ELR (cell line): ENCODE measurements around the gene C10orf67.
"Not testable (repeated sequence)": the region's sequence is repeated elsewhere in the genome, so short reads cannot be mapped to it uniquely, and the experiment has no call there.

Experiments
- DNase-seq: peaks from one replicate; pipeline ENCODE4 v3.0.0-alpha.2; 2015; ENCODE audit warnings: low read depth

C10orf67 gene

DNA sequence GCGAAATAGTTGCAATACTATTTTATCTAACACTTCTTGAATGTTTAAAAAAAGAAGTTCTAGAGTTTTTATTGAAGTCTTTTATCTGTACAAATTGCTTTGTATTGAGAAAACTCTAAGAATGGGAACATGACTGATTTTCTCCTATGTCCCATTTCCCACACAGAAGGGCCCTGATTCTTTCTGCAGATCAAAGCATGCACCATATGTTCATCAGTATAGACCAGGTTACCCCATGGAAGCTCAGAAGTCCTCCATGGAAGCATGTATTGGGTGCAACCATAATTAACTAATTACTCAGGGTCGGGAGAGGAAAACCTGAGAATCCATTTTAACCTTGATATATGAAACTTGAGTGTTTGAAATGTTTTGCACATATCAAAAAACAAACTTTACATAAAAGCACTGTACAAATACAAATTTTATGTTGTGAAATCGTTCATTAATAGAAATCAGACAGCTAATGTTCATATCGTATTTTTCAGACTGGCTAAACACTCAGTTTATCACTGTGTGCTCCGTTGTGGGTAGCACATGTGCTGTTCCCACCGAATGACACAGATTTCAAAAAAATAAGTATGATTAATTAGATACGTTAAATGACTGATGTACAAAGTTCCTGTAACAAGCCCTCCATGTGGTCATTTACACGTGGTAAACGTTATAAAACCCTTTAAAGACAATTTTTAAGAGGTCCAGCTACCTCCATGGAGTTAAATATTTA lies 81.0 kb downstream of the C10orf67 start:
- no peak for DNase-seq

DNA sequence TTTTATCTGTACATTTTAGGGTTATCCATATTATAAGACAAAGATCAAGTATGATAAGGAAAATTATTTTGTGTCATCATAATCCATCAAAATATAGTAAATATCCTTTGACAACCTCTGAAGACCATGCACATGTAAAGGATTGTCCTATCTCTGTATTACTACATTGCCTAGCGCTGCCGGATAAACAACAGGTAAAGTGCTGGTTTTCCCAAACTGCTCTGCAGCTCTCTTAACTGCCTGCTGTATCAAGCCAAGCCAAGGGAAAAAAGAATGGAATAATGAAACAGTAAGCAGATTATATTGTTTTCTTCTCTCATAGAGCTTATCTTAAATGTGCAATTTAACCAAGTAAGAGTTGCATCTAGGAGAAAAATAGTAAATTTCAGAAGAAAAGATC lies 81.7 kb downstream of the C10orf67 start:
- no peak for DNase-seq

DNA sequence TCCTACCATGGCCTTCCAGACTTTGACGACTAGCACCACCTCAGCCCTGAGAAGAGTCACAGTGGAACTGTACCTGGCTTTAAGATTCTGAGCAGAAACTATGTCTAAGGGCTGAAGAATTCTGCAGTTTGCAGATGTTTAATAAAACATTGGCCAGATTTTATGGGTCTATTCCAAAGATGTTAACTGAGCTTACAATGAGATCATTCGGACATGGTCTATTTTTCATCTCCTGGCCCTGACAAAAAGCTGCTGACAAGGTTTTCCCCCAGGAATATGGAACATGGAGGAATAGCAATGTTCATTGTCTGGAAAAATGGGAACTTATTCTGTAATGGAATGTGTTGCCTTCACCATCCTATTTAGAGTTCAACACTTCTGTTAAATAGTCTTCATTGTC lies 86.1 kb downstream of the C10orf67 start:
- DNase-seq: no peak

DNA sequence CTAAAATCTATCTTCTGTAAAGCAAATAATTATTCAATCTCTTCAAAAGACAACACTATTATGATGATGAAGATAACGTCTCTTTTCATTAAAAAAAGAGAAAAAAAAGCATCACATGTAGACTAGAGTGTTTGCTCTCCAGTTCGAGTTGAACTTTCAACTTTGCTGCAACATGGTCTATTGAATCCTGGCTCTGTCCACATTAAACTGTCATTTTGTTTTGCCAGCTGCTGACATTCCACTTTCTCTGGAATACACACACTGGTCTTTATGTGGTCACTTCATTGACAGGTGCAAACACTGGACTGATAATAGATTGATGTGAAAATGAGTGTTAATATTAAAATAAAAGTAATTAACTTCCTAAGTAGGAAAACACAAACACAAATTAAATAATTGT lies 90.8 kb downstream of the C10orf67 start:
- DNase-seq: no peak

DNA sequence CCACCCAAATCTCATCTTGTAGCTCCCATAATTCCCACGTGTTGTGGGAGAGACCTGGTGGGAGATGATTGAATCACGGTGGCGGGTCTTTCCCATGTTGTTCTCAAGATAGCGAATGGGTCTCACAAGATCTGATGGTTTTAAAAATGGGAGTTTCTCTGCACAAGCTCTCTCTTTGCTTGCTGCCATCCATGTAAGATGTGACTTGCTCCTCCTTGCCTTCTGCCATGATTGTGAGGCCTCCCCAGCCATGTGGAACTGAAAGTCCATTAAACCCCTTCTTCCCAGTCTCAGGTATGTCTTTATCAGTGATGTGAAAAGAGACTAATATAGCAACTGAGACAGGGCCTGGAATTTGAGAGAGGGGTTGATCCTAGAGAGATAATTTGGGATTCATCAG lies 91.7 kb downstream of the C10orf67 start:
- not testable (repeated sequence) for DNase-seq

DNA sequence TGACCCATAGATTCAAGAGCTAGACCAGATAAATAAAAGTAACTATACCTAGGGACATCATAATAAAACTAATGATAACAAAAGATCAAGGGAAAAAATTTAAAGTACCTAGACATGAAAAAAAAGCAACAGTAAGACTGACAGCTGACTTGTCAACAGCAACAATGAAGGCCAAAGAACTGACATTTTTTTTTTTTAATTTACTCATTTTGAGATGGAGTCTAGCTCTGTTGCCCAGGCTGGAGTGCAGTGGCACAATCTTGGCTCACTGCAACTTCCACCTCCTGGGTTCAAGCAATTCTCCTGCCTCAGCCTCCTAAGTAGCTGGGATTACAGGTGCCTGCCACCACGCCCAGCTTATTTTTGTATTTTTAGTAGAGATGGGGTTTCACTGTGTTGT lies 102.8 kb downstream of the C10orf67 start:
- not testable (repeated sequence) for DNase-seq

DNA sequence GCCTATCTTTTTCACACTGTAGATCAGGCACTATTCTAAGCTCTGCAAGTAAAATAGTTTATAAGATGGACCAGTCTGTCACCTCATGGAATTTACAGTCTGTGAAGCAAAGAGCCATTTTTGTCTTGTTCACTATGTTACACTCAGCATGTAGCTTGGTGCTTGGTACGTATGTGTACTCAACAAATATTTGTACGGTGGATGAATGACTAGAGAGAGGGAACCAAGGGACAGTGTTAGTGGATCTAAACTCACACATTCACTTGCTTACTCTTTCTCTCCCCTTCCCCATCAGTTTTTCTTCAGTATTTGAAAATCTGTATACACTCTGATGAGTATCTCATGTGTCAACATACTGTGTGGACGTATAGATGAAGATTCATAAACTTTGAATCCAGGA lies 106.6 kb downstream of the C10orf67 start:
- no peak for DNase-seq

DNA sequence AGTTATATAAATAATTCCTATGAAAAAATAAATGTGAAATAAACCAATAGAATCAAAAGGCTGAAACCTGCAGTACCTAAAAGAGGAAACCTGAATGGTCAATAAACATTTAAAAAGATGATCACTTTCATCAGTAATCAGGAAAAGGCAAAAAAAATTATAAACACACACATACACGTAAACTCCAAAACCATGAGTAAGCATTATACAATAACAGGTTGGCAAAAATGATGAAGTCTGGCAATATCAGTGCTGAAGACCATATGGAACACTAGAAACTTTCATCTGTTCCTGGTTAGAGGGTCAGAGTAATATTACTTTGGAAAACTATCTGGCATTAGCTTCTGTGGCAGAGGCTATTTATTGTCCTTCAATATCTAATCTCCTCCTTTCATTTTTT lies 114.0 kb downstream of the C10orf67 start:
- no peak for DNase-seq

DNA sequence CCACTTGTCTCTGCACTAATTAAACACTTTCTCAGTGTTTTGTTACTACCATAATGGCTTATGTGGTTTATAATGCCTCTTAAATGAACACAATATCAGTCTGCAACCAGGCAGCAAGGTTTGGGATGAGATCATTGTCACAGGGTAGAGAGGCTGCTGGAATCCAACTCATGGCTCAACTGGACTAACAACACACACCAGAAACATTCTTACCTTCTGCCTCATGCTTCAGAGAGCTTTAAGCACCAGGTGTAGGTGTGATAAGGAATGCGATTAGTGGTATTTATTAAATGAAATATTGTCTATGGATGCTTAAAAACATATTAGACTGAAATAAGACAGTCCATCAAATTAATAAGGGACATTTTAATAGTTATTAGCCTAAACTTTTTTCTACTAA lies 127.1 kb downstream of the C10orf67 start:
- no peak for DNase-seq

DNA sequence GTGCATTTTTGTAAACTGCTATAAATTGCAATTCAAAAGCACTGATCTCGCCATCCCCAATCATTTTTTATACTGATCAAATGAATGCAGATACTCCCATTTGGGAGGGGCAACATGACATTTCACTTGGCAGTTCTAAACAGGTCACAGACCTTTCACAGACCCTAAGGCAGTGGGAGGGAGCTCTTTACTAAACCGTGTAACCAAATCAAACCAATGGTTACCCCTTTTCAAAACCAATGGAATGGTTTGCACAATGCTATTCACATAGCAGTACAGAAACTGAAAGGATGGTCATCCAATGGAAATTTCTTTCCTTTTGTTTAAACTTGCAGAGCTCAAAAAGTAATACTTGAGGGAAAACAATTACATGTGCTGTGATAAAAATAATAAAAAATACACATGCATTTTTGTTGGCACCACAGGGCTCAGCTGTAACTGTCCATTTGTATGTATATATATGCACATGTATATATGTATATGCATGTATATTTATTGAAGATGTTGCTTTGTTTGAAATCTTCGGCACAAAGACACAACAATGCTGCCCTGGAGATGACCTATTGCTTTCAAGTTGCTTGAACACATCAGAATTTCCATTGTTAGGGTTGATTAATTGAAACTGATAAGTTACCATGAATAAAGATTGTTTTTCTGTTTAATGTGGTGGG lies 138.5 kb downstream of the C10orf67 start:
- no peak for DNase-seq

DNA sequence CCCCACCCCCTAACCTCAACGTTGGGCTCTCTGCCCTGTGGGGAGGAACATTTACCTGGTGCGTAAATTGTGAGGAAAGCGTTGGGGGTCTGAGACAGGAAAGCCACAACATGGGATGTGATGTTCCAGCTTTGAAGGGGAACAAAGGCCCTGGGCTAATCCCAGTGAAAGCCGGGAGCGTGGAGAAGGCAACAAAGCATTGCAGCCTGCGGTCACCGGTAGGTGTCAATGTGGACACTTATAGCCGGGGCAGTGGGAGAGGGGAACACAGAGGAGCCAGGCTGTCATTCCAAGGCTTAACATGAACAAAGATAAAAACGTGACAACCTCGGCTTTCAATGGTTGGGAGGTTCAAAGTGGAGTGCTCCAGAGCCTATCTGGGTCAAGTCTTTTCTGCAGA lies 139.8 kb downstream of the C10orf67 start:
- DNase-seq: no peak

DNA sequence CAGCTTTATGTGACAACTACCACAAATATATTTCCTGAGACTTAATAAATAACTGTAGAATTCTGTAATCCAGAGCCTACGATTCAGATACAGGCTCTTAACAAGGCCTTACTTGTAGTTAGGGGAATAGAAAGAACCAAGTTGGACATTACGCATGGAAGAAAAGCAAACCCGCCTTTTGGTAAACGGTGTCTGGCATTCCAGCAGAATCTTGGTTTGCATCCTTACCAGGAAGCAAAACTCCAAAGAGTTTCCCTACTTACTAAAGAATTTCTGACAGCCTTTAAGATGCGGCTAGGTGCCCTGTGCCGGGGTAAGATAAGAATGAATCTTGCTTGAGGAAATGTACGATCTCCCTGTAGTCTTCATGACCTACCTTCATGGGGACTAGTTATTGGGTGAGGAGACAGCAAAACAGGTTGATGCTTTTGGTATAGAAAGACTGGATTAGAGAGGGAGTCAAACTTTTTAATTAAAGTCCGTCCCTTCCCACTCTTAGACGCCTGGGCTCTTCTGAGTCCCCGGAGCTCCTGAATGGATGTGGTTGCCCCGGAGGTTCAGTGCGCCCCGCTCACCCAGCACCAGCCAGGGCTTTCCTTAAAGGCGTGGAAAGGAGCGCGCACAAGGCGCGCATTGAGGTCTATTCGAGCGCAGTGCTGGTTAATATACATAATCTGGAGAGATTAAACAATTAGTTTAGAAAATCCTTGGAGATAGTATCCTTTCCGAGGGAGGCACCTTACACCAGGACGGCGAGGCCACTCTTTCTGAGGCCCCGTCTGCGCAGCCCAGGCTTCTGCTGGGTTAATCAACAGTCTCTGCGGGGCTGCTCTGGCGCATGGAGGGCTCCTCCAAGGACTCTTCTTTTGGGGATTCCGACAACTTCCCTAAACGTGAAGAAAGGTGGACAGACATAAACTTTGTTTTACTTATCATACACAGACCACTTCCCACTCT lies 140.9 kb downstream of the C10orf67 start:
- DNase-seq: no peak

DNA sequence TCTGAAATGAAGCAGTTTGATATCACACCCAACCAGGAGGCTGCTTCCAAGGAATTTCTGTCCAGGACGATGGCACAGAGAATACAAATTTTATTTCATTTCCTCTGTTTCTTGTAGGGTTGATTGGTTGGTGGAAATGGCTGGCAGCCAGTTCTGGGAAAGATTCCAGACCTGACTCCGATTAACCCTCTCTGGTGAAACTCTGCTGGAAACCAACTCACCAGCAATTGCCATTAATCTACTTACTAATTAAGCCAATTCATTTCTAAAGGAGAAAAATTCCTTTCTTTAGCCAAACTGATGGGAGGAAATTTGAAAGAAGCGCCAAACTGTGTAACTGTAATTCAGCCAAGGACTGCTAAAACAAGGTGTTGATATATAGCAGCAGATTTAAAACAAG lies 141.8 kb downstream of the C10orf67 start:
- DNase-seq: no peak

DNA sequence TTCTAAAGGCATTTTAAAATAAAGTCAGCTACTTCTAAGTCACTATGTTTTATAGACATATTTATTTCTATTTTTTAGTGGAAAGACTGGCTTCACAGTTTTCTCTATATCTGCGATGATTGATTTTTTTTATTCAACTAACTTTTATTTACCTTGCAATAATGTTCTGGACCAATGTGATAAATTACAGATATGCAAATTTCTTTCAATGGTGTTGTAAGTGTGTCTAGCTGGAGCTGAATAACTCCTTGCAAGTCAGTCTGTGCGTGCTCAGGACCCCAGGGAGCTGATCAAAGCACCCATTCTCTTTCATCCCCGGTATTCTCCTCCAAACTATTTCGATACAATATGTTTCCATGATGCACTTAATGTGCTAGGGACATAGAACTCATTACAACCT lies 142.8 kb downstream of the C10orf67 start:
- no peak for DNase-seq

DNA sequence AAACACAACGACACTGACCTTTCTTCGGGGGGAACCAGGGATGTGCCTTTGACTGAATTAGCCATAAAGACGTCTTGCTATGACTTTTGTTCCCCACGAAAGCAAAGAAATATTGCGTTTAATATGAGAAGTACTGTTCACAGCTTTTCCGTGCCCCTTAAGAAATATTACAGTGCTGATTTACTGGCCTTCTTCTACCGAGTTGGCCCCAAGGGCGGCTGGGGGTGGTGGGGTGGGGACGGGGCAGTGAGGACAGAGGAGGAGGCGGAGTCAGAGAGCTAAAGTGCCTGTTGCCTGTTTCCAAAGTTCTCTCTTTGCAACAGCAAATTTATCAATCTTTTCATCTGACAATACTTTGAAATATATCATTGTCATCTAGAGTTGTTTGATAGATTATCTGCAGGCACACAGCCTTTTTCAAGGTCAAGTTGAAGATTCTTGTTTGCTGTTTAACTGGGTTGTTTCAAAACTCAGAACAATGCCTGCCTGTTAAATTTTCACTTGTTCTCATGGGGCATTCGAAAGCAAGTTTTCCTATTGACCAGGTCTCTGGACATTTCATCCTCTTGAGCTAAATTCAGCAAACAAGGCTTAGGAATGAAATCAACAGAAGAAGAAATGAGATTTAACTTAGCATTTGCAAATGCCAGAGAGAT lies 143.5 kb downstream of the C10orf67 start:
- no peak for DNase-seq

DNA sequence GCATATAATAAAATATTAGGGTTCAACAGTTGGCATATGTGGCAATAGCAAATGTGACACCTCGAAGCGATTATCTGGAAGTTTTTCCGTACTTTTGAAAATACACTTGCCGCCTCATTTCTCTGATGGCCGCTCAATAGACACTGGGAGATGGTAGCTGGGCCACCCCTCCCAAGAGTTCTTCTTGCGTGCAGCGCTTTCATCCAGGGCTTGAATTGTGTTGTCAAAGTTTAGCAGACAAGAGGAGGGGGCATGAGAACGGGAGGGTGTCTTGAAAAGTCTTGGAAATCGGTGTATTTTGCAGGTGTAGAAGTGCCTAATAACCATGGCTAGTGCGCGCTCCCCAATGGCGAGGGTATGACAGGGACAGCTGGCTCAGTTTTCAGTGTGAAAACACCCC lies 144.0 kb downstream of the C10orf67 start:
- no peak for DNase-seq

DNA sequence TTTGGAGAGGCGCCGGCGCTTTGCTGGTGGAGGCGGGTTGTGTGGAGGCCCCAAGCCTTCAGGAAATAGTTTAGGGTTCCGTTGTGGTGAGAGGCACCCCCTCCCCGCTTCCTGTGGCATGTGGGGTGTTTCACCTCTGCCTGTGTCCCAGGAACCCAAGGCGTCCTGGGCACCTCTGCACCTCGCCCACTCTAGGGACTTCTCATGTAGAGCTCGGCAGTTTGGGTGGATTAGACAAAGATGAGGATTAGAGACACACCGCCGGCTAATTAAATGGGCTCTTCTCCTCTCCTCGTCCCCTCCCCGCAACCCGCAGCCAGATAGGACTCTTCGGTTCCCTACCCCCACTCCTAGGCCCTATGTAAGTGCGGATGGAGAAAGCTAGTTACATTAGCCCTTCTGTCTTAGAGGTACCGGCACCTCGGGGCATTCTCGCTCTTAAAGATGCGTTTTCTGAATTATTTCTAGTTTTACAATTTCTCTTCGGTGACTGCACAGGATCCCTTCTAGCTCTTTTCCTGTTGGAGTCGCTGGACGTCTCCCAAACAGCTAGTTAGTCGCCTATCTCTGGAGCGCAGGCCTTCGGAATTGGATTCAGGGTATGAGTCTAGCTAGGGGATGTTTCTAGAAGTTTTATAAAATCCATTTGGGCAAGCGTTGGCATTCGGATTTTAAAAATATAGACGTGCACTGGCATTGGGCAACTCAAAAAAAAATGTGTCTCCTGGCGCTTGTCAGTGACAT lies 144.7 kb downstream of the C10orf67 start:
- DNase-seq: no peak

DNA sequence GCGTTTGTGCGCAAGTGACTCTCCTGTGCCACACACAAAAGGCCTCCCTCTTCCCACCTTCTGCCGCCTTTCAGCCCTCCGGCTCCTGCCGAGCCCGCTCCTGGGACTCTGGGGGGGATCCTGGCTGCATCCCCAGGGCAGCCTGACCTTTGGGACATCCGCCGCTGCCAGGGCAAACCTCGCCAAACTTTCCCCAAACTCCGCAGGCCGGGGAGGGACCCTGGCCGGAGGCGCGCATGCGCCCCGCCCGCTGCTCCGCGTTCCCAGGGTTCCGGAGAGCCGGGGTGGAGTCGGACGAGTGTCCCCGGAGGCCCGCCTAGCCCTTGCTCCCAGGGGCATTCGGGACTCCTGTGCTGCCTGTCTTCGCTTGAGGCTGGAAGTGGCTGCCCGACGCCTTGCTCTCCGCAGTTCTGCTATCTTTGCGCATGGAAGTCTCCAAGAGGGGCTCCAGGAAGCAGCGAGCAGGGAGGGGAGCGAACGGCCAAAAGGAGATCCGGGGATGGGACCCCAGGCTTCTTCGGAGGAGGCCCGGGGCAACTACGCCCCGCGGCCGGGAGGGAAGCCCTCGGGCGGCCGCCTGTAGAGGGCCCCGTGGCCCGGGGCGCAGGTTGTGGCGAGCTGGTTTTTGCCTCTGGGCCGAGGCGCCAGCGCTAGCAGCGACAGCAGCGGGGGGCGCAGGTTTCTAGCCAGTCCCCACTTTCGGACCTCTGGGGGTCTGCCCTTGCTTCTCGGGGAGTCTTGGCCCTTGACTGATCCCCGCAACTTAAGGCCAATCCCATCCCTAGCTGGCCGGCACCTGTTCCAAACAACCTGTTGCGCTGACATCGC lies 145.4 kb downstream of the C10orf67 start:
- no peak for DNase-seq

DNA sequence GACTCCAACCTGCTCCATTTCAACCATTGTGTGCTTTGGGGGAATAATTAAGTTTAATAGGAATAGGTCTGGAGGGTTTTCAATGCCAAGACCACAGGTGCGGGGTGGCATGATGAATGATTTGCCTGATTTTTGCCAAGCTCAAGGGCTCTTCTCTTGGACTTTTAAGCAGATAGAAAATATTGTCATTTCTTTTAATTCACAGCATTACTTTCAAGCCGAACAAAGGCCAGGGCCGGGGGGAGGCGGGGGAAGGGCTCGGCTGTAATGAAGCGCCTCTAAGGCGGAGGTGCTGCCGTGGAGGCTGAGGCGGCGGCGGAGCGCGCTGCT lies 146.0 kb downstream of the C10orf67 start:
- no peak for DNase-seq

DNA sequence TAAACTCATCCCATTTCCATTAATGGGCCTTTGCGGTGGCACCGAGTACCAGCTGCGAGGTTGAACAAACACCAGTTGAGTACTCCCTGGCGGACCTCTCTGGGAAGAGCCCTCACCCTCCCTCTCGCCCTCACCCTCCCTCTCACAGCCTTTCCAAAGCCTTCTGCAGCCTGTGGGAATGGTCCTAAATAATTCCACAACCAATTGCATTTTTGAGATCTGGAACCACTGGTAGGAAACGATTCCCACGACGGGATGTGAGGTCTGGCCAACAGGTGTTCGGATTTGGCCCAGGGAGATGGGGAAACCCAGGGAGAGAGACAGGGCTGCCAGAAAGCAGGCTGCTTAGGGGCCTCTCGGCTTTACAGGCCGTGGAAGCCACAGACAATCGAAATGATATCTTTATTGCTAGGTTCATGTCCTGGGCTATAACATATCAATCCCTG lies 147.2 kb downstream of the C10orf67 start:
- no peak for DNase-seq

DNA sequence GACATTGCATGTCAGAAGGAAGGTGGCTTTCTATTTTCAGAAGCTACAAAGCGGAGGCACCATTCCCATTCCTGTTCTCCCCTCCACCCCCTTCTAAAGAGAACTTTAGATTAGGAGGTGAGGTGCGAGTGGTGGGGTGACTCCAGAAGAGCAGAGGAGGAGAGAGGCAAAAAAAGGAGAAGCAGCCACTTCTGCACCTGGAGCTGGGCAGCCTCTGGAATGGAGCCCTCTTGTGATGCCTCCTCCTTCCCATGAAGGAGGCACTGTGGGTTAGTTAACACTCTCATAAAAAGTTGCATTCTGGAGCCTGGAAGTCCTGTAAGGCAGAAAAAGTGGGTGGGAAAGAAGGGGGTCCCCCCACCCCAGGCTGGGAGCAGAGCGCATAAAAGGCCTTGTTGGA lies 147.7 kb downstream of the C10orf67 start:
- DNase-seq: no peak
